ENCODE data around the gene BBIP1. TPM values are rescaled to one million over a fixed set of nuclear protein-coding genes. Genes with fewer than 3 reads are reported as not detected.

BBIP1 gene
- total and polyA plus RNA-seq, 9 of the 15 experiments (the other 6 are each of a cell fraction or from before 2014, with no cell fraction given): 5.2 to 31.0 (median 19.4) TPM

DNA sequence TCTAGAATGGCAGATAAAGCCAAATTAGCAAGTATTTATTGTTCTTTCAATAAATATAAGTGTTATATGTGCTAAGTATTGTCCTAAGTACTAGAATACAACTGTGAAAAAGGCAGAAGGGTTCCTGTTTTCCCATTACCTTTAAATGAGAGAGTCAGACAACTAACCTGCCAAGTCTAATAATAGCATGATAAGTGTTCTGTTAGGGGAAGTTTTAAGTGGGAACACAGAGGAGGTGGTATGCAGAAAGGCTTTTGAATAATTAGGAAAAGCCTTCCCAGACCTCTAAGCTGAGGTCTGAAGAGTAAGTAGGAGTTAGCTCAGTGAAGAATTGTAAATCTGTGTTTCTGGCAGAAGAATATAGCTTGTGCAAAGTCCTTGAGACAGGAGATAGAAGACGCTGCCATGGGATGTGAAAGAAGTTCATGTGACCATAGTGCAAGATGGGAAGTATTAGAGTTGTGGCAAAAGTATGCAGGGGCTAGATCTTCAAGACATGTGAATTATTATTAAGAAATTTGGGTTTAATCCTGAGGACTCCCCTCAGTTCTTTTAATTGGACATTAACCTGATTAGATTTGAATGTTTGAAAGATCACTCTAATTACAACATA lies 12.9 kb upstream of the BBIP1 start:
- Histone ChIP-seq H3K4me1 (replicated peaks in 1 of 2; ENCODE audit: control insufficient read depth in 2 of 2, insufficient read depth in 2 of 2, low read length in 2 of 2) (no peaks in the 10 kb centered on the region; a peak in 1 of 5 replicates), H3K27me3 (ENCODE audit: control insufficient read depth in 2 of 2, insufficient read depth in 2 of 2, low read length in 2 of 2) (no peaks in the 10 kb centered on the region), H3K36me3 (ENCODE audit: control insufficient read depth, insufficient read depth, low read length) (no peaks in the 10 kb centered on the region), H3K79me2 (ENCODE audit: control insufficient read depth, insufficient read depth, low read length) (peaks cover 79% of the 10 kb centered on the region), H3K4me2 (ENCODE audit: insufficient read depth, low read length) (no peak overlapping the region), H3K9me1 (ENCODE audit: control insufficient read depth, insufficient read depth, low read length) (no peaks in the 10 kb centered on the region), H3K9me3 (replicated peaks; ENCODE audit: control insufficient read depth, insufficient read depth, low read depth, low read length) (no peaks in the 10 kb centered on the region), H2AFZ (ENCODE audit: low read depth, low read length) (no peak overlapping the region), H4K20me1 (replicated peaks; ENCODE audit: control insufficient read depth, insufficient read depth, low read length) (0 out of 2 replicates have a peak, but pooled peaks cover 4% of the 10 kb centered on the region), H3K27ac (ENCODE audit: extremely low read depth, low read depth, low read length) (no peak overlapping the region), H3K4me3 (no peak overlapping the region), H3K9ac (ENCODE audit: insufficient read depth in 1 of 2, low read depth in 2 of 2, low read length in 2 of 2) (no peak overlapping the region)
- DNase-seq (ENCODE audit: extremely low read depth in 1 of 4, low spot score in 3 of 4) (no peak), FAIRE-seq (no peak), ATAC-seq (no peak; the same call in 2 of the 3 replicates)
- POLR2A ChIA-PET: no interaction called here
- CTCF ChIA-PET (ENCODE audit: low intra/inter-chr PET ratio): no interaction called here
- no TSS peak for BruUV-seq (replicated peaks)
- in situ Hi-C loops (cut with MboI): no loop called here
- 32% methylated on average over 1 of the region's 1 CpG for WGBS (ENCODE audit: insufficient coverage, low coverage, missing lambda C conversion rate)
- intact Hi-C loops (cut with micrococcal nuclease): no loop called here
- TF ChIP-seq HES1 (IDR thresholded peaks at IDR 0.05; ENCODE audit: low read depth) (no peak), NEUROD1 (IDR thresholded peaks at IDR 0.05; ENCODE audit: borderline replicate concordance, low read depth, low read length, partially characterized antibody) (no peak), LARP7 (IDR thresholded peaks at IDR 0.05) (no peak), RFX5 (IDR thresholded peaks at IDR 0.05; ENCODE audit: low read depth, low read length) (no peak), EHMT2 (IDR thresholded peaks at IDR 0.05) (no peak), PHF21A (IDR thresholded peaks at IDR 0.05; ENCODE audit: borderline replicate concordance, low read depth) (no peak), MTA3 (IDR thresholded peaks at IDR 0.05; ENCODE audit: borderline replicate concordance) (no peak), POLR2AphosphoS2 (IDR thresholded peaks at IDR 0.05; ENCODE audit: low read length) (no peak), ZNF324 (CRISPR knock-in tag; IDR thresholded peaks at IDR 0.05) (no peak), ZNF77 (CRISPR knock-in tag; IDR thresholded peaks at IDR 0.05) (no peak), ARID2 (IDR thresholded peaks at IDR 0.05) (no peak), E2F4 (CRISPR knock-in tag; IDR thresholded peaks at IDR 0.05; ENCODE audit: low read depth) (no peak), ADNP (tag; IDR thresholded peaks at IDR 0.05) (no peak), MEIS2 (IDR thresholded peaks at IDR 0.05; ENCODE audit: partially characterized antibody) (no peak), MBD1 (CRISPR knock-in tag; IDR thresholded peaks at IDR 0.05) (no peak), GATA2 (CRISPR knock-in tag; IDR thresholded peaks at IDR 0.05) (no peak)
- TF ChIP-seq, protein P1, sequence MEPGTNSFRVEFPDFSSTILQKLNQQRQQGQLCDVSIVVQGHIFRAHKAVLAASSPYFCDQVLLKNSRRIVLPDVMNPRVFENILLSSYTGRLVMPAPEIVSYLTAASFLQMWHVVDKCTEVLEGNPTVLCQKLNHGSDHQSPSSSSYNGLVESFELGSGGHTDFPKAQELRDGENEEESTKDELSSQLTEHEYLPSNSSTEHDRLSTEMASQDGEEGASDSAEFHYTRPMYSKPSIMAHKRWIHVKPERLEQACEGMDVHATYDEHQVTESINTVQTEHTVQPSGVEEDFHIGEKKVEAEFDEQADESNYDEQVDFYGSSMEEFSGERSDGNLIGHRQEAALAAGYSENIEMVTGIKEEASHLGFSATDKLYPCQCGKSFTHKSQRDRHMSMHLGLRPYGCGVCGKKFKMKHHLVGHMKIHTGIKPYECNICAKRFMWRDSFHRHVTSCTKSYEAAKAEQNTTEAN (CRISPR knock-in tag; IDR thresholded peaks at IDR 0.05): no peak
- TF ChIP-seq, protein P2, sequence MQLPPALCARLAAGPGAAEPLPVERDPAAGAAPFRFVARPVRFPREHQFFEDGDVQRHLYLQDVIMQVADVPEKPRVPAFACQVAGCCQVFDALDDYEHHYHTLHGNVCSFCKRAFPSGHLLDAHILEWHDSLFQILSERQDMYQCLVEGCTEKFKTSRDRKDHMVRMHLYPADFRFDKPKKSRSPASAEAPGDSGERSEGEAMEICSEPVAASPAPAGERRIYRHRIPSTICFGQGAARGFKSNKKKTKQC (CRISPR knock-in tag; IDR thresholded peaks at IDR 0.05): no peak

Measured in K562 (cell line).